H1 (cell line): ENCODE measurements around the gene PLEKHG2. TPM values are rescaled to one million over a fixed set of nuclear protein-coding genes. Genes with fewer than 3 reads are reported as not detected.

Source experiments
- CBX8 ChIP-seq: fragments of 300-800, 300-1000 bp; sonication (generic); IDR thresholded peaks from 2 replicates; pipeline ENCODE4 v1.7.1; 2016; ENCODE audit warnings: low read depth, low read length, borderline replicate concordance
- CHD7 ChIP-seq: fragments of 300-600 bp; sonication (generic); IDR thresholded peaks from 2 replicates; pipeline ENCODE4 v1.7.1; 2012; ENCODE audit warnings: low read length, moderate library complexity, mild to moderate bottlenecking, inconsistent platforms; ENCODE audit not compliant: insufficient replicate concordance
- HDAC6 ChIP-seq: IDR thresholded peaks from one replicate; pipeline ENCODE4 v1.7.1; 2012; ENCODE audit warnings: low read depth, mild to moderate bottlenecking, inconsistent platforms, low read length, moderate library complexity
- NRF1 ChIP-seq: IDR thresholded peaks from 2 replicates; pipeline ENCODE4 v1.6.1; 2011; ENCODE audit warnings: mild to moderate bottlenecking, low read depth, low read length, improper control_type of control experiment
- RNF2 ChIP-seq: fragments of 200-900, 300-1000 bp; sonication (generic); IDR thresholded peaks from 2 replicates; pipeline ENCODE4 v1.7.1; 2016; ENCODE audit warnings: borderline replicate concordance, low read depth, mild to moderate bottlenecking, antibody characterized with exemption, low read length; ENCODE audit not compliant: poor library complexity, severe bottlenecking; ENCODE audit errors: missing control alignments
- SAP30 ChIP-seq: fragments of 300-600 bp; sonication (generic); IDR thresholded peaks from 2 replicates; pipeline ENCODE4 v1.7.1; 2012; ENCODE audit warnings: low read length, moderate library complexity, mild to moderate bottlenecking, inconsistent platforms; ENCODE audit not compliant: insufficient read depth, insufficient replicate concordance
- SIN3A ChIP-seq, 2 experiments: IDR thresholded peaks in 1 of 2; conservative IDR thresholded peaks in 1 of 2; 2 replicates each; pipeline ENCODE4 v1.6.1; 2011 to 2012; ENCODE audit warnings: low read length in 2 of 2, improper control_type of control experiment in 1 of 2, low read depth in 1 of 2, mild to moderate bottlenecking in 1 of 2
- polyA plus RNA-seq, 7 experiments: library from polyadenylated mRNA; depleted of rRNA in 3 of 7; stranded (reverse) in 5 of 7; unstranded in 2 of 7; fragments of >200 nt in 5 of 7; fragments of 200-250 nt in 2 of 7; gene quantifications; 1 replicate in 5 of 7; 2 replicates in 1 of 7; 4 replicates in 1 of 7; pipeline versions ENCODE4 v1.2.1 to v1.2.3, GENCODE V29; 2011 to 2013; ENCODE audit warnings: missing spikeins in 2 of 7, mixed read lengths in 2 of 7
- total RNA-seq: library from RNA; stranded (reverse); fragmentation: NEBNext Ultra II Directional; extraction: Animal tissue kit (Norgen Biotek cat#: 25700); gene quantifications from 2 replicates; pipeline ENCODE4 v1.2.1, GENCODE V29; 2021

PLEKHG2 gene
- total and polyA plus RNA-seq, 2 of the 8 experiments (the other 6 are each of a cell fraction or from before 2014, with no cell fraction given) = 16.9 to 65.7 TPM

DNA sequence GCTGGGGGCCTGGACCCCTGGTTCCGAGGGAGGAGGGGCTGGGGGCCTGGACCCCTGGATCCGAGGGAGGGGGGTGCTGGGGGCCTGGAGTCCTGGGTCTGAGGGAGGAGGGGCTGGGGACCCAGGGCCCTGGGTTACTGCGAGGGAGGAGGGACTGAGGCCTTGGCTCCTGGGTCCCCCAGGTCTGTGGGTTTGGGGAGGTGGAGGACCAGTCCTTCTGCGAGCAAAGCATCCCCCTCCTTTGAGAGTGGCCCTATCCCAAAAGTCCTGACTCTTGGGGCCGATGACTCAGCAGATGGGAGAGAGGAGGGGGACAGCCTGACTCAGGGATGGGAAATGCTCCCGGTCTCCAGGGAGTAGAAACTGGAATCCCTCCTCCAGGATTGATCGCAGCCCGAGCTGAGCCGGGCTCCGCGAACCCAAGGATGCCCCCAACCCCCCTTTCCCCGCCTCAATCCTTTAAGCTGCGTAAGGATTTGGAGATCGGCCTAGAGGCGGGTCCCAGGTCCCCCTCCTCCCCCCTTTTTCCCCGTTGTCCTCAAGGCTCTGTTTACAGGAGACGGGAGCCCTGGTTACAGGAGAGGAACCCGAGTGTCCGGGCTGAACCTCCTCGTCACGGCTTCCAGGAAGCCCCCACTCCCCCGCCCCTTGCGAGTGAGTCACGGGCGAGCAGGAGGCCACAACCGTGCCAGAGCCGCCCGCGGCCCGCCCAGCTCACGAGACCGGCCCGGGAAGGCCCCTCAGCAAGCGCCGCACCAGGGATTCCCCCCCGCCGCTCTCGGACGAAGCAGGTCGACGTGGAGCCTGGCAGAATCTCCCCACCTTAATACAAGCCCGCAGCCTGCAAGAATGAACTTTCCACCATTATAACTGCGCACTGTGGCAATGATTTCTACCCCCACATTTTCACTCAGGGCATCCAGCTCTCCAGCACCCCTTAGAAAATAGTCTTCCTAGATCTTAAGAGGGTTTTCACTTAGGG lies 8.8 kb upstream of the PLEKHG2 start (continued):
- TF ChIP-seq CHD7 = no peak
- TF ChIP-seq RNF2 = no peak
- TF ChIP-seq CBX8 = no peak
- TF ChIP-seq SAP30 = no peak
- TF ChIP-seq SIN3A (conservative IDR thresholded peaks at IDR 0.05 in 1 of 2, IDR thresholded peaks at IDR 0.05 in 1 of 2; ENCODE audit: low read depth in 1 of 2, low read length in 2 of 2) = no peak; a peak in 1 of 4 replicates
- no peak for TF ChIP-seq NRF1
- TF ChIP-seq HDAC6 = no peak
